GM18867 (cell line): Measurements from ENCODE around the gene USP11.

Experiments
- ATAC-seq: cut with Tn5 transposase; IDR thresholded peaks from one replicate; pipeline ENCODE4 v1.9.1; 2021; ENCODE audit warnings: mild to moderate bottlenecking, moderate library complexity; ENCODE audit not compliant: unreplicated experiment

Gene USP11

GRCh38 chrX:47232803-47233332, at the start of gene USP11:
USP11 (plus strand) TSS chrX:47233009; CDS start chrX:47233044, 35 bp downstream.
- peak; percentile 20 for ATAC-seq

GRCh38 chrX:47184486-47184885, 48.3 kb upstream of the USP11 start:
- ATAC-seq = no peak

- ATAC-seq = no peak
These were observed 47.6 kb upstream of the USP11 start for GRCh38 chrX:47185241-47185640.

GRCh38 chrX:47186096-47186740, 46.6 kb upstream of the USP11 start:
- no peak for ATAC-seq

- ATAC-seq = no peak
These were observed 45.6 kb upstream of the USP11 start for GRCh38 chrX:47187106-47187677.

- no peak for ATAC-seq
These were observed 42.9 kb upstream of the USP11 start for GRCh38 chrX:47189906-47190305.

GRCh38 chrX:47190445-47191269, 42.2 kb upstream of the USP11 start:
- ATAC-seq = peak; percentile 46

- ATAC-seq = no peak
These were observed 41.5 kb upstream of the USP11 start for GRCh38 chrX:47191331-47191730.

- ATAC-seq = no peak
These were observed 40.9 kb upstream of the USP11 start for GRCh38 chrX:47191806-47192401.

GRCh38 chrX:47193475-47194193, 39.2 kb upstream of the USP11 start, which contains the start of gene UBA1:
UBA1 (plus strand) TSS chrX:47193829; CDS start chrX:47198803, 4,974 bp downstream.
- ATAC-seq = peak; percentile 87

- no peak for ATAC-seq
These were observed 38.5 kb upstream of the USP11 start for GRCh38 chrX:47194194-47194787.

- no peak for ATAC-seq
These were observed 36.7 kb upstream of the USP11 start for GRCh38 chrX:47196098-47196497.

- ATAC-seq = no peak
These were observed 35.3 kb upstream of the USP11 start for GRCh38 chrX:47197526-47197925.

GRCh38 chrX:47198026-47198686, 34.7 kb upstream of the USP11 start:
- ATAC-seq = no peak

GRCh38 chrX:47198687-47199080, 34.1 kb upstream of the USP11 start:
- ATAC-seq = no peak

- ATAC-seq = no peak
These were observed 33.5 kb upstream of the USP11 start for GRCh38 chrX:47199286-47199685.

GRCh38 chrX:47200385-47201150, 32.2 kb upstream of the USP11 start:
- no peak for ATAC-seq

GRCh38 chrX:47201345-47201944, 31.4 kb upstream of the USP11 start:
- ATAC-seq = no peak
